SH-SY5Y (cell line): ENCODE measurements around the gene COQ8A.

ENCODE experiments used
- GATA2 ChIP-seq: IDR thresholded peaks from 2 replicates; pipeline ENCODE4 v1.6.1; 2011; ENCODE audit warnings: mild to moderate bottlenecking, low read depth, low read length
- GATA3 ChIP-seq: IDR thresholded peaks from 2 replicates; pipeline ENCODE4 v1.6.1; 2011; ENCODE audit warnings: low read depth, mild to moderate bottlenecking, low read length, moderate library complexity

- TF ChIP-seq GATA2 (no peak), GATA3 (no peak)
Measured at GRCh38 chr1:226934483-226935237, 5.4 kb upstream of the COQ8A start.
